PFSK-1 (cell line): Measurements from ENCODE around the gene BRI3.

Experiments used
- POLR2AphosphoS5 ChIP-seq: IDR thresholded peaks from 2 replicates; pipeline ENCODE4 v1.6.1; 2012; ENCODE audit warnings: low read depth, mild to moderate bottlenecking, control low read depth, low read length, moderate library complexity
- SIN3A ChIP-seq: IDR thresholded peaks from 2 replicates; pipeline ENCODE4 v1.6.1; 2012; ENCODE audit warnings: mild to moderate bottlenecking, low read length, moderate library complexity, borderline replicate concordance; ENCODE audit not compliant: insufficient read depth
- TAF1 ChIP-seq: IDR thresholded peaks from 2 replicates; pipeline ENCODE4 v1.6.1; 2012; ENCODE audit warnings: low read length, control low read depth, borderline replicate concordance; ENCODE audit not compliant: insufficient read depth
- TF ChIP-seq, protein P1 (sequence below), 2 experiments: IDR thresholded peaks; 2 replicates each; pipeline versions ENCODE4 v1.6.1 to v1.8.0; 2011 to 2012; ENCODE audit warnings: low read depth in 2 of 2, low read length in 2 of 2, control low read depth in 1 of 2, inconsistent platforms in 1 of 2, mild to moderate bottlenecking in 1 of 2, moderate library complexity in 1 of 2; ENCODE audit not compliant: insufficient read depth in 1 of 2

- TF ChIP-seq TAF1 (no peak), POLR2AphosphoS5 (no peak), SIN3A (no peak)
- TF ChIP-seq, protein P1, sequence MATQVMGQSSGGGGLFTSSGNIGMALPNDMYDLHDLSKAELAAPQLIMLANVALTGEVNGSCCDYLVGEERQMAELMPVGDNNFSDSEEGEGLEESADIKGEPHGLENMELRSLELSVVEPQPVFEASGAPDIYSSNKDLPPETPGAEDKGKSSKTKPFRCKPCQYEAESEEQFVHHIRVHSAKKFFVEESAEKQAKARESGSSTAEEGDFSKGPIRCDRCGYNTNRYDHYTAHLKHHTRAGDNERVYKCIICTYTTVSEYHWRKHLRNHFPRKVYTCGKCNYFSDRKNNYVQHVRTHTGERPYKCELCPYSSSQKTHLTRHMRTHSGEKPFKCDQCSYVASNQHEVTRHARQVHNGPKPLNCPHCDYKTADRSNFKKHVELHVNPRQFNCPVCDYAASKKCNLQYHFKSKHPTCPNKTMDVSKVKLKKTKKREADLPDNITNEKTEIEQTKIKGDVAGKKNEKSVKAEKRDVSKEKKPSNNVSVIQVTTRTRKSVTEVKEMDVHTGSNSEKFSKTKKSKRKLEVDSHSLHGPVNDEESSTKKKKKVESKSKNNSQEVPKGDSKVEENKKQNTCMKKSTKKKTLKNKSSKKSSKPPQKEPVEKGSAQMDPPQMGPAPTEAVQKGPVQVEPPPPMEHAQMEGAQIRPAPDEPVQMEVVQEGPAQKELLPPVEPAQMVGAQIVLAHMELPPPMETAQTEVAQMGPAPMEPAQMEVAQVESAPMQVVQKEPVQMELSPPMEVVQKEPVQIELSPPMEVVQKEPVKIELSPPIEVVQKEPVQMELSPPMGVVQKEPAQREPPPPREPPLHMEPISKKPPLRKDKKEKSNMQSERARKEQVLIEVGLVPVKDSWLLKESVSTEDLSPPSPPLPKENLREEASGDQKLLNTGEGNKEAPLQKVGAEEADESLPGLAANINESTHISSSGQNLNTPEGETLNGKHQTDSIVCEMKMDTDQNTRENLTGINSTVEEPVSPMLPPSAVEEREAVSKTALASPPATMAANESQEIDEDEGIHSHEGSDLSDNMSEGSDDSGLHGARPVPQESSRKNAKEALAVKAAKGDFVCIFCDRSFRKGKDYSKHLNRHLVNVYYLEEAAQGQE (IDR thresholded peaks at IDR 0.05; ENCODE audit: insufficient read depth in 1 of 2, low read depth in 2 of 2, low read length in 2 of 2), result no peak
These were observed 30.3 kb upstream of the BRI3 start for GRCh38 chr7:98251231-98251600.
